Endodermal cell (in vitro differentiated cells): ENCODE data around the gene RPN1. TPM values are rescaled to one million over a fixed set of nuclear protein-coding genes. Genes with fewer than 3 reads are reported as not detected.
A peak's percentile ranks its signal among the peaks of the same experiment; 100 is the strongest.
"Not testable (repeated sequence)": the region's sequence is repeated elsewhere in the genome, so short reads cannot be mapped to it uniquely, and the experiment has no call there.

Experiments
- DNase-seq: peaks from one replicate; pipeline ENCODE4 v3.0.0-alpha.2; 2017
- H3K27ac ChIP-seq: 2 replicates; pipeline ENCODE4 v1.5.1; 2013; ENCODE audit warnings: mild to moderate bottlenecking, low read depth, low read length, moderate library complexity
- H3K27me3 ChIP-seq: 2 replicates; pipeline ENCODE4 v1.6.1; 2013; ENCODE audit warnings: mild to moderate bottlenecking, low read length, moderate library complexity; ENCODE audit not compliant: insufficient read depth, control insufficient read depth, poor library complexity, severe bottlenecking
- H3K36me3 ChIP-seq: 2 replicates; pipeline ENCODE4 v1.7.0; 2013; ENCODE audit warnings: mild to moderate bottlenecking, low read length, moderate library complexity; ENCODE audit not compliant: control insufficient read depth, insufficient read depth
- H3K4me1 ChIP-seq: one replicate; pipeline ENCODE4 v1.7.0; 2013; ENCODE audit warnings: low read length; ENCODE audit not compliant: control insufficient read depth, insufficient read depth
- H3K4me3 ChIP-seq: 2 replicates; pipeline ENCODE4 v1.5.1; 2013; ENCODE audit warnings: mild to moderate bottlenecking, low read length, moderate library complexity
- H3K9ac ChIP-seq: 2 replicates; pipeline ENCODE4 v1.6.1; 2013; ENCODE audit warnings: mild to moderate bottlenecking, low read length, moderate library complexity; ENCODE audit not compliant: poor library complexity, severe bottlenecking; ENCODE audit errors: extremely low read depth
- H3K9me3 ChIP-seq: 2 replicates; pipeline ENCODE4 v1.6.1; 2013; ENCODE audit warnings: mild to moderate bottlenecking, low read length, moderate library complexity; ENCODE audit not compliant: control insufficient read depth
- H3K27ac Mint-ChIP-seq: 2 replicates; pipeline ENCODE4 v1.8.0; 2020; ENCODE audit warnings: mixed read lengths
- H3K27me3 Mint-ChIP-seq: 2 replicates; pipeline ENCODE4 v1.8.0; 2021; ENCODE audit warnings: mild to moderate bottlenecking, mixed read lengths; ENCODE audit not compliant: insufficient read depth
- H3K36me3 Mint-ChIP-seq: 2 replicates; pipeline ENCODE4 v1.8.0; 2020; ENCODE audit warnings: low read depth, mixed read lengths
- H3K4me1 Mint-ChIP-seq: 2 replicates; pipeline ENCODE4 v1.8.0; 2020; ENCODE audit warnings: mixed read lengths
- H3K4me3 Mint-ChIP-seq: 2 replicates; pipeline ENCODE4 v1.8.0; 2020; ENCODE audit warnings: mild to moderate bottlenecking, moderate library complexity, mixed read lengths
- H3K9me3 Mint-ChIP-seq: 2 replicates; pipeline ENCODE4 v1.8.0; 2020; ENCODE audit warnings: mild to moderate bottlenecking, mixed read lengths
- CTCF ChIP-seq: fragments of 200-600 bp; sonication (generic); conservative IDR thresholded peaks from 2 replicates; pipeline ENCODE4 v1.5.0; 2021; ENCODE audit warnings: antibody characterized with exemption, mild to moderate bottlenecking
- WGBS, 2 experiments: methylation state at CpG; one replicate each; pipeline versions ENCODE4 v1.1.5 to v1.1.7; 2013; ENCODE audit warnings: missing lambda C conversion rate in 2 of 2, mixed read lengths in 1 of 2; ENCODE audit not compliant: insufficient coverage in 1 of 2, insufficient read length in 1 of 2; 5-methylcytosine and 5-hydroxymethylcytosine counted together
- total RNA-seq, 2 donors: library from RNA; stranded (reverse); fragmentation: NEBNext Ultra II Directional in 1 of 2; extraction: Animal tissue kit (Norgen Biotek cat#: 25700) in 1 of 2; gene quantifications; 2 replicates in 1 of 2; 3 replicates in 1 of 2; pipeline ENCODE4 v1.2.1, GENCODE V29; 2021

Gene RPN1
- total RNA-seq, 2 donors from 2014 or later = 197 to 210 TPM

- Histone ChIP-seq H3K9me3 (peaks cover 7% of the 10 kb centered on the region), H3K27me3 (no peaks in the 10 kb centered on the region), H3K9ac (no peak overlapping the region), H3K27ac (no peak overlapping the region), H3K36me3 (no peaks in the 10 kb centered on the region), H3K4me3 (no peak overlapping the region), H3K4me1 (no peaks in the 10 kb centered on the region)
- Mint-ChIP-seq H3K27me3 (peaks cover 6% of the 10 kb centered on the region), H3K27ac (no peak overlapping the region), H3K9me3 (peaks cover 3% of the 10 kb centered on the region), H3K4me1 (no peaks in the 10 kb centered on the region), H3K36me3 (no peaks in the 10 kb centered on the region), H3K4me3 (no peak overlapping the region)
- peak; percentile 80 for TF ChIP-seq CTCF
- DNase-seq = peak; percentile 91
- 72 to 88% methylated on average over 5 to 8 of the region's 8 CpGs for WGBS, 2 experiments
These were observed 59.7 kb downstream of the RPN1 start for GRCh38 chr3:128590948-128591347.

GRCh38 chr3:128589985-128590384 lies 60.6 kb downstream of the RPN1 start:
- H3K4me3 Mint-ChIP-seq, H3K36me3 ChIP-seq, DNase-seq, H3K36me3 Mint-ChIP-seq, H3K4me1 ChIP-seq, H3K9me3 Mint-ChIP-seq, H3K27ac ChIP-seq, H3K4me3 ChIP-seq, H3K27me3 ChIP-seq, H3K9me3 ChIP-seq, H3K27me3 Mint-ChIP-seq, H3K4me1 Mint-ChIP-seq, H3K27ac Mint-ChIP-seq, H3K9ac ChIP-seq: not testable (repeated sequence)
- WGBS, 2 experiments = 40 to 43% methylated on average over 1 of the region's 1 CpG

GRCh38 chr3:128588147-128588546 lies 62.5 kb downstream of the RPN1 start:
- Mint-ChIP-seq H3K27ac (no peak overlapping the region), H3K27me3 (peaks cover 13% of the 10 kb centered on the region), H3K4me1 (peaks cover 12% of the 10 kb centered on the region), H3K4me3 (no peak overlapping the region), H3K9me3 (peaks cover 3% of the 10 kb centered on the region), H3K36me3 (no peaks in the 10 kb centered on the region)
- H3K27ac ChIP-seq = no peak overlapping the region
- no peak for TF ChIP-seq CTCF
- H3K36me3 ChIP-seq = no peaks in the 10 kb centered on the region
- no peak overlapping the region for H3K9ac ChIP-seq
- H3K4me3 ChIP-seq = no peak overlapping the region
- no peaks in the 10 kb centered on the region for H3K4me1 ChIP-seq
- H3K9me3 ChIP-seq = peaks cover 7% of the 10 kb centered on the region
- DNase-seq = no peak
- WGBS, 2 experiments = 89 to 92% methylated on average over 7 to 10 of the region's 10 CpGs
- H3K27me3 ChIP-seq = no peaks in the 10 kb centered on the region

- peaks cover 7% of the 10 kb centered on the region for H3K9me3 ChIP-seq
- WGBS, 2 experiments = 94 to 97% methylated on average over 3 of the region's 3 CpGs
These were observed 63.2 kb downstream of the RPN1 start for GRCh38 chr3:128587391-128587790.

GRCh38 chr3:128586932-128587331 lies 63.7 kb downstream of the RPN1 start:
- not testable (repeated sequence) for H3K4me3 Mint-ChIP-seq, DNase-seq, H3K9me3 Mint-ChIP-seq, H3K9ac ChIP-seq, H3K27ac Mint-ChIP-seq, H3K9me3 ChIP-seq, H3K36me3 Mint-ChIP-seq, H3K36me3 ChIP-seq, H3K27ac ChIP-seq, H3K27me3 ChIP-seq, H3K4me1 ChIP-seq, H3K4me3 ChIP-seq
- peaks cover 15% of the 10 kb centered on the region for H3K27me3 Mint-ChIP-seq
- WGBS, 2 experiments = 86 to 96% methylated on average over 6 to 8 of the region's 8 CpGs
- peaks cover 18% of the 10 kb centered on the region for H3K4me1 Mint-ChIP-seq

More at GRCh38 chr3:128587391-128587790, 63.2 kb downstream of the RPN1 start:
- Mint-ChIP-seq H3K4me3 (no peak overlapping the region), H3K36me3 (no peaks in the 10 kb centered on the region), H3K4me1 (peaks cover 16% of the 10 kb centered on the region), H3K27me3 (peaks cover 15% of the 10 kb centered on the region), H3K27ac (no peak overlapping the region), H3K9me3 (peaks cover 3% of the 10 kb centered on the region)
- DNase-seq = no peak
- Histone ChIP-seq H3K27ac (no peak overlapping the region), H3K36me3 (no peaks in the 10 kb centered on the region), H3K9ac (no peak overlapping the region), H3K4me1 (peaks cover 3% of the 10 kb centered on the region), H3K27me3 (no peaks in the 10 kb centered on the region), H3K4me3 (no peak overlapping the region)
- TF ChIP-seq CTCF = no peak
